Prostate gland (tissue), 1 donor: Measurements from ENCODE around the gene FSIP1.

Experiments
- POLR2A ChIP-seq: fragments of 450-650 bp; IDR thresholded peaks from one replicate; pipeline ENCODE4 v1.6.1; 2016; ENCODE audit warnings: antibody characterized with exemption, mild to moderate bottlenecking
- POLR2AphosphoS5 ChIP-seq: sonication (generic); formaldehyde crosslinking; IDR thresholded peaks from one replicate; pipeline ENCODE4 v1.6.1; 2017; ENCODE audit warnings: antibody characterized with exemption

- no peak for TF ChIP-seq POLR2AphosphoS5
- TF ChIP-seq POLR2A: no peak
Measured at GRCh38 chr15:39645138-39645975, 137.3 kb downstream of the FSIP1 start.
